Stomach smooth muscle (tissue), 2 donors: Measurements from ENCODE around the gene MBD3L3.
A peak's percentile ranks its signal among the peaks of the same experiment; 100 is the strongest.
"Not testable (repeated sequence)": the region's sequence is repeated elsewhere in the genome, so short reads cannot be mapped to it uniquely, and the experiment has no call there.

Source experiments
- H3K27ac ChIP-seq: one replicate; pipeline ENCODE4 v1.7.0; 2013; ENCODE audit warnings: mild to moderate bottlenecking, low read length, inconsistent platforms
- H3K27me3 ChIP-seq, 2 donors: one replicate each; pipeline ENCODE4 v1.7.0; 2013; ENCODE audit warnings: low read length in 2 of 2; ENCODE audit not compliant: insufficient read depth in 2 of 2, control insufficient read depth in 1 of 2
- H3K36me3 ChIP-seq, 2 donors: one replicate each; pipeline ENCODE4 v1.7.0; 2013; ENCODE audit warnings: low read length in 2 of 2; ENCODE audit not compliant: control insufficient read depth in 2 of 2, insufficient read depth in 2 of 2
- H3K4me1 ChIP-seq: one replicate; pipeline ENCODE4 v1.7.0; 2013; ENCODE audit warnings: low read length; ENCODE audit not compliant: control insufficient read depth, insufficient read depth
- H3K4me3 ChIP-seq, 2 donors: one replicate each; pipeline ENCODE4 v1.7.0; 2013; ENCODE audit warnings: low read length in 2 of 2
- H3K9ac ChIP-seq, 2 donors: one replicate each; pipeline ENCODE4 v1.7.0; 2013; ENCODE audit warnings: low read length in 2 of 2, mild to moderate bottlenecking in 1 of 2
- H3K9me3 ChIP-seq, 2 donors: one replicate each; pipeline ENCODE4 v1.7.0; 2013; ENCODE audit warnings: low read length in 2 of 2; ENCODE audit not compliant: control insufficient read depth in 2 of 2
- donor health status: healthy.
- donor health status: Pancreatic carcinoma.

The MBD3L3 gene

DNA sequence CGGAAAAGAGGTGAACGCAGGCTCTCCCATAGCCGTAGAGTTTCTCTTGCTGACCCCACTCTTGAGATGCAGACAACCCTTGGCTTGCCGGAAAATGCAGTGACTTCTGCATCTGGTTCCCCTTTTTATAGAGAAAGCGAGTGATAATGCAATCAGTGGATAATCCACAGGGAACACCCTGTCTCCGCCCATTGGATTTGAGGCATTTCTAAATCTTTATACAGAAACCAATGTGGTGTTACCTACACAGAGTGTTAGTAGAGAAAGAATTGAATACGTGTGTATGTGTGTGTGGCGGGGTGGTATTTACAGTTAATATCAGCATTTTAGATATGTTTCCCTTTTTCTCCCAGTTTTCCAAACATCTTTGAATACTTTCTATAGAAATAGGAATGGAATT, at the start of gene MBD3L3:
Gene MBD3L3, minus strand, starts transcription at position 101 of the 400 bp plus-strand sequence. Its CDS starts 71 bp downstream, at position 30.
- not testable (repeated sequence) for H3K4me1 ChIP-seq, H3K36me3 ChIP-seq, H3K27ac ChIP-seq, H3K4me3 ChIP-seq, H3K27me3 ChIP-seq, H3K9me3 ChIP-seq, H3K9ac ChIP-seq

DNA sequence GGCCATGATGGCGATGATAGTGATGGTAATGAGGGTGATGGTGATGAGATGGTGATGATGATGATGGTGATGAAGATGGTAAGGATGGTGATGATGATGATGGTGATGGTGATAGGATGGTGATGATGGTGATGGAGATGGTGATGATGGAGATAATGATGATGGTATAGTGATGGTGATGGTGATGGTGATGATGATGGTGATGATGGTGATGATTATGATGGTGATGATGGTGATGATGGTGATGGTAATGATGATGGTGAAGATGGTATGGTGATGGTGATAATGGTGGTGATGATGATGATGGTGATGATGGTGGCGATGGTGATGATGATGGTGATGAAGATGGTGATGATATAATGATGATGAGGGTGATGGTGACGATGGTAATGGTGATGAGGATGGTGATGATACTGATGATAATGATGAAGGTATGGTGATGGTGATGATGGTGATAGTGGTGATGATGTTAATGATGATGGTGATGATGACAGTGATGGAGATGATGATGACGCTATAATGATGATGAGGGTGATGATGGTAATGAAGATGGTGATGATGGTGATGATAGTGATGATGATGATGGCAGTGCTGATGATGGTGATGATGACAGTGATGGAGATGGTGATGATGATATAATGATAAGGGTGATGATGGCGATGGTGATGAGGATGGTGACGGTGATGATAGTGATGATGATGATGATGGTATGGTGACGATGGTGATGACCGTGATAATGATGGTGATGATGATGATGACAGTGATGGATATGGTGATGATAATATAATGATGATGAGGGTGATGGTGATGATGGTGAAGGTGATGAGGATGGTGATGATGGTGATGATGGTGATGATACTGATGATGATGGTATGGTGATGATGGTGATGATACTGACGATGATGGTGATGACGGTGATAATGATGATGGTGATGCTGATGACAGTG, 48.5 kb upstream of the MBD3L3 start:
- H3K4me3 ChIP-seq, result no peak overlapping the region

DNA sequence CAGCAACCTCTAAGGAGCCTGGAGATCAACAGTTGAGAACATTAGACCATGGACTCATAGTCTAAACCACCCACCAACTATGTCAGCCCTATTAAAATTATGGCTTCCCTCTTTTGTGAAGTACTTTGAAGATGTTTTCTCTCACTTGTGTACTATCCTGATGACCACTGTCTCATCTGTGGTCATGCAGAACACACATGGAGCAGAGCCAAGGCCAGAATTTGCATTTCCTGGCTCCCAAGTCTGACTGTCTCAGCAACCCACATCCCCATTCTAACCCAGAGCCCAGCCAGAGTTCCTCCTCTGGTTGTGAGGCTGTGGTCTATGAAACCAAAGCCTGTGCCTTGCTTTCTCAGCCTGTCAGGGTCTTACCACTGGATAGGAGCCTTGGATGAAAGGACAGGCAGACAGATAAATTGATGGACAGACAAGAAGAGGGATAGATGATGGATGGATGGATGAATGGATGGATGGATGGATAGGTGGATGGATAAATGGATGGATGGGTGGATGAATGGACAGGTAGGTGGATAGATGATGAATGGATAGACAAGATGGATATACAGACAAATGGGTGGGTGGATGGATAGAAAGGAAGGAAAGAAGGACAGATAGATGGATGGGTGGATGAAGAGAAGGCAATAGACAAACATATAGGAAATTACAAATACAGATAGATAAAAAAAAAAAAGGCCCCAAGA, 46.4 kb upstream of the MBD3L3 start:
- Histone ChIP-seq H3K9ac (no peak overlapping the region), H3K27ac (no peak overlapping the region), H3K27me3 (peaks cover 0 to 5% of the 10 kb centered on the region in 2 donors), H3K36me3 (no peaks in the 10 kb centered on the region), H3K4me1 (peaks cover 4% of the 10 kb centered on the region), H3K9me3 (no peaks in the 10 kb centered on the region), H3K4me3 (no peak overlapping the region)

More for the DNA sequence above, 48.5 kb upstream of the MBD3L3 start:
- Histone ChIP-seq H3K36me3 (no peaks in the 10 kb centered on the region), H3K9me3 (no peaks in the 10 kb centered on the region), H3K27ac (no peak overlapping the region), H3K4me1 (peaks cover 2% of the 10 kb centered on the region), H3K9ac (no peak overlapping the region), H3K27me3 (peaks cover 0 to 5% of the 10 kb centered on the region in 2 donors)

DNA sequence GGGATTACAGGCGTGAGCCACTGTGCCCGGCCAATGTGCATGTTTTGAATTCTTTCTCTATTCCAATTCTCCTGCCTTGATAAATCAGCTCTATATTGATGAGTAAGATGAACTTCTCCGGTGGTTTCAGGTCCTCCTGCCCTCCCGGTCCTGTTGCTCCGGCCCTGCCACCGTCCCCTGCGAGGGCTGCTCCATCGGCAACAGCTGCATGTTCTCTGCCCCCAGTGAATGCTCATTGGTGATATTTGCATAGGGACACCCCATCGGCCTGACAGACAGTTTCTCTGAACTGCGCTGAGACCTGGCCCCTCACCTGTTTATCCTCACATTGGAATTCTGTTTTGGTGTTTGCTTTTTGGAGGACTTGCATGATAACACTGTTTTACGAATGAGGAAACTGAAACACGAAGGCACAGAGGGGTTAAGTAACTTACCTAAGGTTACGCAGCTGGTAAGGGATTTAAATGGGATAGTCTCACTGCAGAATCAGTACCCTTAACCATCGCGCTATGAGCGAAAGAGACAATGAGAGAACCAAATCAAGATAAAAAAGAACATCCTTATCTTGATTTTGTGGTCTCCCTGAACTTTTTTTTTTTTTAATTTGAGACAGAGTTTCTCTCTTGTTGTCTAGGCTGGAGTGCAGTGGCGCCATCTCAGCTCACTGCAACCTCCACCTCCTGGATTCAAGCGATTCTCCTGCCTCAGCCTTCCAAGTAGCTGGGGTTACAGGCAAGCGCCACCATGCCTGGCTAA, 43.2 kb upstream of the MBD3L3 start:
- peaks cover 9% of the 10 kb centered on the region for H3K4me1 ChIP-seq
- H3K9ac ChIP-seq, result no peak overlapping the region
- H3K36me3 ChIP-seq, result no peaks in the 10 kb centered on the region
- no peak overlapping the region for H3K4me3 ChIP-seq
- no peaks in the 10 kb centered on the region for H3K9me3 ChIP-seq
- H3K27me3 ChIP-seq, result peaks cover 0 to 5% of the 10 kb centered on the region in 2 donors
- no peak overlapping the region for H3K27ac ChIP-seq

DNA sequence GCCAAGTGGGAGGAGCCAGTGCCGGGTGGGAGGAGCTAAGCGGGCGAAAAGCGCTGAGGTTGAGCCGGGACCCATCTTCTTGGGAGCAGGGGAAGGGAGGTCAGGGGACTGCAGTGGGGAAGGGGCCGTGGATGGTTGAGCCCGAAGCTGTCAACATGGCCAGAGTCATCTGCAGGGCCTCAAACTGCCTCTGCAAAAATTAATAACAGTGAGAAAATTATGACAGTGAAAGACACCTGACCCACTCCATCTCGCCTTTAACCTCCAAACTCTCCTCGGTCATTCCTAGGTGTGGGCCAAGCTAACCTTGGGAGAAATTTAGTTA, 41.1 kb upstream of the MBD3L3 start:
- Histone ChIP-seq H3K4me3 (peak overlapping the region; percentile 68 to 89), H3K36me3 (no peaks in the 10 kb centered on the region), H3K9ac (peak overlapping the region; percentile 68 to 94), H3K4me1 (peaks cover 9% of the 10 kb centered on the region), H3K27me3 (peaks cover 0 to 1% of the 10 kb centered on the region in 2 donors), H3K9me3 (peaks cover 0 to 5% of the 10 kb centered on the region in 2 donors), H3K27ac (peak overlapping the region; percentile 92)

DNA sequence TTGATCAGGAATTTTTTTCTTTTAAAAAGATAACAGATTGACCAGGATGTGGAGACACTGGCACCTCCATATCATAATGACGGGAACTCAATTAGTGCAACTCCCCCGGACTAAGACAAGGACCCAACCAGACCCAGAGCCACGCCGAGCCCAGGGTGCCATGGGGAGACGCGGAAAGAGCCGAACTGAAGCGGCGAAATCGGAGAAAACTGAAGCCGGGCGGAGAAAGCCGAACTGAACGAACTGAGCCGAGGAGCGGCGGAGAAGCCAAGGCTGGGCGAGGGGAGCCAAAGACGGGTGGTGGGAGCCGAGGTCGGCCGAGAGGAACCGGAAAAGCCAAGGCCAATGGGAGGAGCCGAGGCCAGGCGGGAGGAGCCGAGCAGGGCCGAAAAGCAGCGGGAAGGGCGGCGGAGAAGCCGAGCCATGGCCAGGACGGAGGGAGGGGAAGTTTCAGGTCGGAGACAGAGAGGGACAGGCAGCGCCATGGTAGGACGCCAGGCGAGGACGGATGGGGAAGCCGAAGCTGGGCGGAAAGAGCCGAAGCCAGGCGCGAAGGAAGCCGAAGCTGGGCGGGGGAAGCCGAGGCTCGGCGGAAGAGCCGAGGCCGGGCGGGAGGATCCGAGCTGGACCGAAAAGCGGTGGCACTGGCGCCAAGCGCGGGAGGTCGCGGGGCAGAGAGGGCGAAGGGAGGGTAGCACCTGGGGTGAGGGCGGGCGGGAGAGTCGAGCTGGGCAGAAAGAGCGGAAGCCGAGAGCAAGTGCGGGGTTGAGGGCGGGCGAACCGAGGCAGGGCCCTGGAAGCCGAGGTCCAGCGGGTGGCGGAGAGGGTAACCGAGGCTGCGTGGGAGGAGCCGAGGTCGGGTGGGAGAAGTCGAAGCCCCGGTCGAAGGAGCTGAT, 40.5 kb upstream of the MBD3L3 start:
- Histone ChIP-seq H3K4me3 (peak overlapping the region; percentile 68 to 89), H3K9ac (peak overlapping the region; percentile 68 to 94), H3K27ac (peak overlapping the region; percentile 92), H3K36me3 (no peaks in the 10 kb centered on the region), H3K27me3 (no peaks in the 10 kb centered on the region), H3K9me3 (peaks cover 0 to 5% of the 10 kb centered on the region in 2 donors), H3K4me1 (peaks cover 9% of the 10 kb centered on the region)

DNA sequence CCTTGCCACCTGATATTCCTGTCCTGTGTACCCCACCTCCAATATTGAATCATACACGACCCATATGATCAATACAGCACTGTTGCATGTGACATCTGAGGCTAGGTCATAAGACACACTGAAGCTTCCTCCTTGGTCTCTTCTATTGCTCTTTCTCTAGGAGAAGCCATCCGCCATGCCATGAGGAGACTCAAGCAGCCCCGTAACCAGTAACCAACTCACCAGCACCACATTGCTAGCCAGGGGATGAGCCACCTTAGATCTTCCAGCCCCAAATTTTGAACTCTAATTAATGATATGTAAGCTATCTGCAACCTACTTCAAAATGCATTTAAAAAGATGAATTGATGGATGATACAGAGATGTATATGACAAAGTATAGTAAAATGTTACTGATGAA, 39.6 kb upstream of the MBD3L3 start:
- Histone ChIP-seq H3K36me3 (no peaks in the 10 kb centered on the region), H3K27ac (peak overlapping the region; percentile 92), H3K4me3 (peak overlapping the region in 1 of 2 donors; percentile 89), H3K4me1 (peaks cover 9% of the 10 kb centered on the region), H3K9me3 (peaks cover 0 to 5% of the 10 kb centered on the region in 2 donors), H3K27me3 (no peaks in the 10 kb centered on the region), H3K9ac (no peak overlapping the region)

DNA sequence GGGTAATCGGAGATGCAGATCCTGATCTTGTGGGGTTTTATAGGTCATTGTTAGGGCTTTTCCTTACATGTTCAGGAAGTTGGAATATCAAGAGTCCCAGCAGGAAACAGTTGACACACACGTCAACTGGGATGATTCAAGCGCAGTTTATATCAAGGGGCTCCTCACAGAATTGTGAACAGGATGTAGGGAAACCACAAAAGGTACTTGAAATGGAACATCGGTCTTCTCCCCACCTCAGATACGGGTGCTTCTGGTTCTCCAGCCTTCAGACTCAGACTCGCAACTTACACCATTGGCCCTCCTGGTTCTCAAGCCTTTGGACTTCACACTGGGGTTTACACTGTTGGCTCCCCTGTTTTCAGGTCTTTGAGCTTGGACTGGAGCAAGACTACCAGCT, 30.5 kb upstream of the MBD3L3 start:
- no peak overlapping the region for H3K9ac ChIP-seq
- H3K4me1 ChIP-seq, result no peaks in the 10 kb centered on the region
- no peak overlapping the region for H3K27ac ChIP-seq
- H3K4me3 ChIP-seq, result no peak overlapping the region
- H3K9me3 ChIP-seq, result peaks cover 17 to 46% of the 10 kb centered on the region in 2 donors
- H3K36me3 ChIP-seq, result peaks cover 17 to 18% of the 10 kb centered on the region in 2 donors
- no peaks in the 10 kb centered on the region for H3K27me3 ChIP-seq

DNA sequence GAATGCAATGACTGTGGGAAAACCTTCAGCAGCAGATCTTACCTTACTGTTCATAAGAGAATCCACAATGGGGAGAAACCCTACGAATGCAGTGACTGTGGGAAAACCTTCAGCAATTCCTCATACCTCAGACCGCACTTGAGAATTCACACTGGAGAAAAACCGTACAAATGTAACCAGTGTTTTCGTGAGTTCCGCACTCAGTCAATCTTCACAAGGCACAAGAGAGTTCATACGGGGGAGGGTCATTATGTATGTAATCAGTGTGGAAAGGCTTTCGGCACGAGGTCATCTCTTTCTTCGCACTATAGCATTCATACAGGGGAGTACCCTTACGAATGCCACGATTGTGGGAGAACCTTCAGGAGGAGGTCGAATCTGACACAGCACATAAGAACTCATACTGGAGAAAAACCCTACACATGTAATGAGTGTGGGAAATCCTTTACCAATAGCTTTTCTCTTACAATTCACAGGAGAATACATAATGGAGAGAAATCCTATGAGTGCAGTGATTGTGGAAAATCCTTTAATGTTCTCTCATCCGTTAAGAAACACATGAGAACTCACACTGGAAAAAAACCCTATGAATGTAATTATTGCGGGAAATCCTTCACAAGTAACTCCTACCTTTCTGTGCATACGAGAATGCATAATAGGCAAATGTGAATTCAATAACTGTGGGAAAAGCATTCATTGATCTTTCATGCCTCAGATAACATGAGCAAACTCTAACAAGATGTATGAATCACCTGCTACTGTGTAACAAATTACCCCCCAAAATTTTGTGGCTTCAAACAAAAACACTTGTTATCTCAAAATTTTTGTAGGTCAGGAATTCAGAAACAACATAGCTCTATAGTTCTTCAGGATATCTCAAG, 24.8 kb upstream of the MBD3L3 start:
- peak overlapping the region in 1 of 2 donors; percentile 10 for H3K4me3 ChIP-seq
- no peak overlapping the region for H3K9ac ChIP-seq
- peaks cover 47 to 69% of the 10 kb centered on the region in 2 donors for H3K9me3 ChIP-seq
- no peaks in the 10 kb centered on the region for H3K27me3 ChIP-seq
- H3K27ac ChIP-seq, result no peak overlapping the region
- no peaks in the 10 kb centered on the region for H3K4me1 ChIP-seq
- peaks cover 62 to 67% of the 10 kb centered on the region in 2 donors for H3K36me3 ChIP-seq
